Thymus (tissue), 11 donors: ENCODE data around the gene CXXC5. TPM values are rescaled to one million over a fixed set of nuclear protein-coding genes. Genes with fewer than 3 reads are reported as not detected.

Source experiments
- DNase-seq, 9 donors: peaks; one replicate each; pipeline ENCODE4 v3.0.0-alpha.2; 2013; ENCODE audit warnings: low spot score in 9 of 9, low read depth in 6 of 9, missing footprints in 1 of 9
- H3K27ac ChIP-seq, 2 donors: one replicate each; pipeline ENCODE4 v1.5.1; 2013; ENCODE audit warnings: control low read depth in 1 of 2, low read depth in 1 of 2, low read length in 1 of 2, mild to moderate bottlenecking in 1 of 2, moderate library complexity in 1 of 2
- H3K27me3 ChIP-seq, 2 donors: one replicate each; pipeline ENCODE4 v1.5.1; 2013; ENCODE audit warnings: low read length in 1 of 2; ENCODE audit not compliant: control insufficient read depth in 2 of 2, insufficient read depth in 1 of 2
- H3K36me3 ChIP-seq, 2 donors: one replicate each; pipeline ENCODE4 v1.5.1; 2013; ENCODE audit warnings: low read length in 1 of 2, mild to moderate bottlenecking in 1 of 2, moderate library complexity in 1 of 2; ENCODE audit not compliant: control insufficient read depth in 2 of 2, insufficient read depth in 2 of 2
- H3K4me1 ChIP-seq, 2 donors: one replicate each; pipeline ENCODE4 v1.5.1; 2013; ENCODE audit warnings: low read length in 2 of 2; ENCODE audit not compliant: control insufficient read depth in 2 of 2, insufficient read depth in 2 of 2
- H3K4me3 ChIP-seq, 2 donors: one replicate each; pipeline ENCODE4 v1.5.1; 2013; ENCODE audit warnings: low read length in 2 of 2, control low read depth in 1 of 2, mild to moderate bottlenecking in 1 of 2
- H3K9me3 ChIP-seq, 2 donors: one replicate each; pipeline ENCODE4 v1.5.1; 2013; ENCODE audit warnings: low read length in 1 of 2, mild to moderate bottlenecking in 1 of 2; ENCODE audit not compliant: control insufficient read depth in 2 of 2, insufficient read depth in 1 of 2
- WGBS: extraction: QIAGEN DNeasy Blood & Tissue Kit; methylation state at CpG from one replicate; pipeline ENCODE4 v1.1.7; 2013; 5-methylcytosine and 5-hydroxymethylcytosine counted together
- polyA plus RNA-seq: library from polyadenylated mRNA; stranded (reverse); fragments of 200-250 nt; gene quantifications from one replicate; pipeline ENCODE4 v1.2.3, GENCODE V29; 2013
- total RNA-seq: library from RNA; stranded (reverse); fragments of 120-200 nt; gene quantifications from one replicate; pipeline ENCODE4 v1.2.4, GENCODE V29; 2013
- donor health status: healthy.

The CXXC5 gene
- total and polyA plus RNA-seq, 2 donors = 47.9 to 73.2 TPM

GRCh38 chr5:139681466-139681865 is 33.3 kb downstream of the CXXC5 start:
- H3K4me3 ChIP-seq = no peak overlapping the region
- no peak for DNase-seq
- peaks cover 61 to 87% of the 10 kb centered on the region in 2 donors for H3K4me1 ChIP-seq
- H3K36me3 ChIP-seq = peaks cover 43 to 64% of the 10 kb centered on the region in 2 donors
- H3K27me3 ChIP-seq = no peaks in the 10 kb centered on the region
- no peaks in the 10 kb centered on the region for H3K9me3 ChIP-seq
- no peak overlapping the region for H3K27ac ChIP-seq

- Histone ChIP-seq H3K9me3 (no peaks in the 10 kb centered on the region), H3K36me3 (peaks cover 43 to 68% of the 10 kb centered on the region in 2 donors), H3K4me1 (peaks cover 62 to 87% of the 10 kb centered on the region in 2 donors), H3K4me3 (no peak overlapping the region), H3K27me3 (no peaks in the 10 kb centered on the region), H3K27ac (peak overlapping the region in 1 of 2 donors; percentile 34)
- WGBS = 95% methylated on average over 29 of the region's 29 CpGs
- no peak for DNase-seq
Measured at GRCh38 chr5:139682016-139682975, 34.1 kb downstream of the CXXC5 start.

DNA sequence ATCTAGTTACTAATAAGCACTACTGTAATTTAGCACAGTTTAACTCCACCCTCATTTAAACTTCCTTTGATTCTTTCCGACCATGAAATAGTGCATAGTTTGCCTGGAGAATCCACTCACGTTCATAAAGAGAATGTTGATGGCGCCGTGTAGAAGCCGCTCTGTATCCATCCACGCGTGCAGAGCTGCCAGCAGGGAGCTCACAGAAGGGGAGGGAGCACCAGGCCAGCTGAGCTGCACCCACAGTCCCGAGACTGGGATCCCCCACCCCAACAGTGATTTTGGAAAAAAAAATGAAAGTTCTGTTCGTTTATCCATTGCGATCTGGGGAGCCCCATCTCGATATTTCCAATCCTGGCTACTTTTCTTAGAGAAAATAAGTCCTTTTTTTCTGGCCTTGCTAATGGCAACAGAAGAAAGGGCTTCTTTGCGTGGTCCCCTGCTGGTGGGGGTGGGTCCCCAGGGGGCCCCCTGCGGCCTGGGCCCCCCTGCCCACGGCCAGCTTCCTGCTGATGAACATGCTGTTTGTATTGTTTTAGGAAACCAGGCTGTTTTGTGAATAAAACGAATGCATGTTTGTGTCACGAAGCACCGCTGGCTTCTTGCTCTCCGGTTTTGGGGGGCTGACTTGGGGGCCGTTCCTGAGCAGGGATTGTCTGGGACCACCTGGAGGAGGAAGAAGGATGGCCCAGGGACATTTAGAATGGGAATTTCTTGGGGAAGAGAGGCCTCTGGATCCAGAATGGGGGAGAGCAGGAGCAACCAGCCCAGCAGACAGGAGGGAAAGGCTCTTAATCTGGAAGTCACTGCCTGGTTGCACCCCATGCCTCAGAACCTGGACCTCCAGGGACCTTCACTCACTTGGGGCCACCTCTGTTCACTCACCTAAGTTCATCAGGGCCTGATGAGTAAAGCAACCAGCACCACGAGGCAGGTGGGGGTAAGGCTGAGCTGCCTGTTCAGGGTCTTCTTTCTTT is 35.4 kb downstream of the CXXC5 start:
- WGBS = 65% methylated on average over 20 of the region's 20 CpGs
- Histone ChIP-seq H3K9me3 (no peaks in the 10 kb centered on the region), H3K4me1 (peaks cover 60 to 87% of the 10 kb centered on the region in 2 donors), H3K27me3 (no peaks in the 10 kb centered on the region), H3K27ac (peak overlapping the region; percentile 55 to 88), H3K4me3 (no peak overlapping the region), H3K36me3 (peaks cover 43 to 68% of the 10 kb centered on the region in 2 donors)
- DNase-seq = no peak

GRCh38 chr5:139684350-139684880 is 36.3 kb downstream of the CXXC5 start:
- DNase-seq = no peak
- peaks cover 43 to 63% of the 10 kb centered on the region in 2 donors for H3K36me3 ChIP-seq
- 54% methylated on average over 7 of the region's 7 CpGs for WGBS

GRCh38 chr5:139684881-139685749 is 37.0 kb downstream of the CXXC5 start:
- H3K27me3 ChIP-seq = no peaks in the 10 kb centered on the region
- 26% methylated on average over 19 of the region's 19 CpGs for WGBS
- peaks cover 0 to 6% of the 10 kb centered on the region in 2 donors for H3K9me3 ChIP-seq
- H3K4me1 ChIP-seq = peaks cover 68 to 94% of the 10 kb centered on the region in 2 donors
- H3K27ac ChIP-seq = peak overlapping the region; percentile 74 to 88
- H3K4me3 ChIP-seq = peak overlapping the region in 1 of 2 donors; percentile 5
- H3K36me3 ChIP-seq = peaks cover 40 to 56% of the 10 kb centered on the region in 2 donors
- DNase-seq = peak in 1 of 9 donors; percentile 67

More at GRCh38 chr5:139684350-139684880, 36.3 kb downstream of the CXXC5 start:
- peak overlapping the region in 1 of 2 donors; percentile 5 for H3K4me3 ChIP-seq
- H3K27ac ChIP-seq = peak overlapping the region; percentile 74 to 88
- H3K27me3 ChIP-seq = no peaks in the 10 kb centered on the region
- H3K9me3 ChIP-seq = no peaks in the 10 kb centered on the region
- H3K4me1 ChIP-seq = peaks cover 61 to 87% of the 10 kb centered on the region in 2 donors

DNA sequence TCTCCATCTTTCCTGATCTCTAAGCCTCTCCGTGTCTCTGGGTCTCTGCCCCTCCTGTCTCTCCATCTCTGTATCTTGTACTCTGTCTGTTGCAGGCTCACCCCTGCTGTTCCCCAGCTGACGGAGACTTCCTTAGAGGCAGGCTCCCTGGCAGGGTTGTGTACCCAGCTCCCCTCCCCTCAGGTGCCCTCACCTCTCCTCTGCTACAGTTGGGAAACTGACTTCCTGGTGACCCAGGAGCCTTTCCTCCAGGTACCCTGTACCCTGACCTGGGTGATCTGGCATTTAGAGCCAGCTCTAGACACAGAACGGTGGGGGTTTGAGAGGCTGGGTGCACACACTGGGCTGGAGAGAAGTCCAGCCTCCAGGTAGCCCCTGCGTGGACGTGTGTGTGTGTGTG is 37.7 kb downstream of the CXXC5 start:
- Histone ChIP-seq H3K4me1 (peaks cover 71 to 99% of the 10 kb centered on the region in 2 donors), H3K36me3 (peaks cover 33 to 49% of the 10 kb centered on the region in 2 donors), H3K9me3 (peaks cover 0 to 6% of the 10 kb centered on the region in 2 donors), H3K4me3 (peak overlapping the region in 1 of 2 donors; percentile 3), H3K27ac (peak overlapping the region; percentile 32 to 88), H3K27me3 (no peaks in the 10 kb centered on the region)
- peak in 1 of 9 donors; percentile 73 for DNase-seq
- 72% methylated on average over 5 of the region's 5 CpGs for WGBS

- peaks cover 0 to 6% of the 10 kb centered on the region in 2 donors for H3K9me3 ChIP-seq
- H3K36me3 ChIP-seq = peaks cover 28 to 44% of the 10 kb centered on the region in 2 donors
- peaks cover 71 to 99% of the 10 kb centered on the region in 2 donors for H3K4me1 ChIP-seq
- no peaks in the 10 kb centered on the region for H3K27me3 ChIP-seq
- no peak overlapping the region for H3K4me3 ChIP-seq
- peak overlapping the region; percentile 74 to 88 for H3K27ac ChIP-seq
- WGBS = 90% methylated on average over 5 of the region's 5 CpGs
- DNase-seq = no peak
Measured at GRCh38 chr5:139686356-139686705, 38.2 kb downstream of the CXXC5 start.
